ENCODE measurements around the gene ZC3H10. TPM values are rescaled to one million over a fixed set of nuclear protein-coding genes. Genes with fewer than 3 reads are reported as not detected.

The ZC3H10 gene, protein sequence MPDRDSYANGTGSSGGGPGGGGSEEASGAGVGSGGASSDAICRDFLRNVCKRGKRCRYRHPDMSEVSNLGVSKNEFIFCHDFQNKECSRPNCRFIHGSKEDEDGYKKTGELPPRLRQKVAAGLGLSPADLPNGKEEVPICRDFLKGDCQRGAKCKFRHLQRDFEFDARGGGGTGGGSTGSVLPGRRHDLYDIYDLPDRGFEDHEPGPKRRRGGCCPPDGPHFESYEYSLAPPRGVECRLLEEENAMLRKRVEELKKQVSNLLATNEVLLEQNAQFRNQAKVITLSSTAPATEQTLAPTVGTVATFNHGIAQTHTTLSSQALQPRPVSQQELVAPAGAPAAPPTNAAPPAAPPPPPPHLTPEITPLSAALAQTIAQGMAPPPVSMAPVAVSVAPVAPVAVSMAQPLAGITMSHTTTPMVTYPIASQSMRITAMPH
- 2.2 and 3.4 TPM in 2 replicates for total RNA-seq

DNA sequence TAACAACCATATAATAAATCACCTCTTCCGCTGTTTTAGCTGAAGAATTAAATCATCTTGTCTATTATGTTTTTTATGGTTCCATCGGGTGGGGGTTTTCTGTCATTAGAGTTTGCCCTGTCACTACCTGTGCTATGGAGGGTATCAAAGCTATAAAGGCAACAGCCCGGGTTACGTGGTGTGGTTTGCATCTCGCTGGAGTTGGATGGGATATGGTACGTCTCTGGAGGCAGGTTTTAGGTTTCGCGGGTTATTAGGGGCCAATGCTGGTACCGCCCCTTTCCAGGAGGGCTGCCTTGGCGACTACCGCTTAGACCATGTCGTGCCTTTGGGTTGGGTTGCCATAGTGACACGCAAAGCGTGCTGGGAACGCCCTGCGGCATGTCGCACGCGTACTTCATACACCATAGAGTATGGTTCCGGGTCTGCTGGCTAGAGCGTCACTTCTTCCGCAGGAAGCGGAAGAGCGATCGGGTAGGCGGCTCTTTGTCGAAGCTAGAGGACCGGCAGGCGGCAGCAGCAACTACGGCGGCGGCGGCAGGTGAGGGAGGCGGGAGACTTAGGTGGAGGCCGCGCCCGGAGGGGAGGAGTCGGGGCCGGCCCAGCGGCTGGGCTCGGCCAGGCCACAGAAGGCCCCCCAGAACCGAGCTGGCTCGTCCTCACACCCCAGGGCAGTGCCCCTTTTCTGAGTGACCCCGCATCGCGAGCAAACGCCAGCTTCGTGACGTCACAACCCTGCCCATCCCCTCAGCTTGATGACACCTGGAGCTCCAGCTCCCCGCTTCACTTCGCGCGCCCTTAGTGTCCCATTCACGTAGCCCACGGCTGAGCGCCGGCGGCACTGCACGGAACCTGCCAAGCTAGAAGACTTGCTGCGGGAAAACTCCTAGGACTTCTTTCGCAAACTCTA is at the start of gene ZC3H10:
ZC3H10 (plus strand) TSS at position 489 of the 910 bp plus-strand sequence. CDS start 2,297 bp downstream, outside the sequence.

DNA sequence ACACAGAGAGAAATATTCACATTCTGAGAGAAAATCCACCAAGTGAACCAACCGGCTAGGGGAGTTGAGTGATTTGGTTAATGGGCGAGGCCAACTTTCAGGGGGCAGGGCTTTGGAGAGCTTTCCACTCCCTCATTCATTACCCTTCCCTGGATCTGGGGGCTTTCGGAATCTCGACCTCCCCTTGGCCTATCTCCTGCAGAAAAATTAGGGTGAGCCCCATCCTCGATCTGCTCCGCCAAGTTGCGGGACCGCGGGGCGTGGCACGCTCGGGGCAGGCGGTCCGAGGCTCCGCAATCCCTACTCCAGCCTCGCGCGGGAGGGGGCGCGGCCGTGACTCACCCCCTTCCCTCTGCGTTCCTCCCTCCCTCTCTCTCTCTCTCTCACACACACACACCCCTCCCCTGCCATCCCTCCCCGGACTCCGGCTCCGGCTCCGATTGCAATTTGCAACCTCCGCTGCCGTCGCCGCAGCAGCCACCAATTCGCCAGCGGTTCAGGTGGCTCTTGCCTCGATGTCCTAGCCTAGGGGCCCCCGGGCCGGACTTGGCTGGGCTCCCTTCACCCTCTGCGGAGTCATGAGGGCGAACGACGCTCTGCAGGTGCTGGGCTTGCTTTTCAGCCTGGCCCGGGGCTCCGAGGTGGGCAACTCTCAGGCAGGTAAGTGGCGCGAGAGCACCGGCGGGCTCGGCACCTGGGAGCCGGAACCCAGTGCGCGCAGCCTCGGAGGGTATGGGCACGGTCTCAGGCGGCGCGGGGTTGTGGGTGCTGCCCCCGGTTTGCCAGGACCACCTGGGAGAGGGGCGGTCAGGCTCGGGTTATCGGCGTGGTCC is 38.1 kb upstream of the ZC3H10 start, which contains the start of gene ERBB3:
ERBB3 (plus strand) TSS at position 443 of the 833 bp plus-strand sequence; CDS start at position 579, 136 bp downstream.

DNA sequence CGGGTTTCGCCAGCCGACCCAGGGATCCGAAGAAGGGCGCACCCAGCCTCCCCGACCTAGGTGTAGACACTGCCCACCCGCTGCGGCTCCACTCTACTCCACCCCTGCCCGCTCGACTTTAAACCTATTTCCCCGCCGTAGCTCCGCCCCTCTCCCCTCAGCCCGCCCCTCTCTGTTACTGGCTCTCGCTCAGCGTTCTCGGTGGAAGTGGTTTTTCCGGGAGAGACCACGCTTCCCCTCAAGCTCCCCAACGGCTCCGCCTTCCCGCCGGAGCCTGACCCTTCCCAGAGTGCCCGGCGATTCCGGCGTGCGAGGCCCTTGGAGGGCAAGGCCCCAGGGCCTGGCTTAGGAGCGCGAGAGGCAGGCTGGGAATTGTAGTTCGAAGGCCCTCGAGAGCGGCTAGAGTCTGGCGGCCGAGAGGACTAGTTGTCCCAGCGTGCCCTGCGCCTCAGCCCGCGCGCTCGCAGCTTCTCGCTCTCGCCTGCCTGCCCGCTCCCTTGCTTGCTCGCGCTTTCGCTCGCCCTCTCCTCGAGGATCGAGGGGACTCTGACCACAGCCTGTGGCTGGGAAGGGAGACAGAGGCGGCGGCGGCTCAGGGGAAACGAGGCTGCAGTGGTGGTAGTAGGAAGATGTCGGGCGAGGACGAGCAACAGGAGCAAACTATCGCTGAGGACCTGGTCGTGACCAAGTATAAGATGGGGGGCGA is 13.8 kb upstream of the ZC3H10 start, which contains the start of gene PA2G4:
PA2G4 (plus strand) TSS at position 451 of the 706 bp plus-strand sequence; CDS start at position 630, 179 bp downstream.

DNA sequence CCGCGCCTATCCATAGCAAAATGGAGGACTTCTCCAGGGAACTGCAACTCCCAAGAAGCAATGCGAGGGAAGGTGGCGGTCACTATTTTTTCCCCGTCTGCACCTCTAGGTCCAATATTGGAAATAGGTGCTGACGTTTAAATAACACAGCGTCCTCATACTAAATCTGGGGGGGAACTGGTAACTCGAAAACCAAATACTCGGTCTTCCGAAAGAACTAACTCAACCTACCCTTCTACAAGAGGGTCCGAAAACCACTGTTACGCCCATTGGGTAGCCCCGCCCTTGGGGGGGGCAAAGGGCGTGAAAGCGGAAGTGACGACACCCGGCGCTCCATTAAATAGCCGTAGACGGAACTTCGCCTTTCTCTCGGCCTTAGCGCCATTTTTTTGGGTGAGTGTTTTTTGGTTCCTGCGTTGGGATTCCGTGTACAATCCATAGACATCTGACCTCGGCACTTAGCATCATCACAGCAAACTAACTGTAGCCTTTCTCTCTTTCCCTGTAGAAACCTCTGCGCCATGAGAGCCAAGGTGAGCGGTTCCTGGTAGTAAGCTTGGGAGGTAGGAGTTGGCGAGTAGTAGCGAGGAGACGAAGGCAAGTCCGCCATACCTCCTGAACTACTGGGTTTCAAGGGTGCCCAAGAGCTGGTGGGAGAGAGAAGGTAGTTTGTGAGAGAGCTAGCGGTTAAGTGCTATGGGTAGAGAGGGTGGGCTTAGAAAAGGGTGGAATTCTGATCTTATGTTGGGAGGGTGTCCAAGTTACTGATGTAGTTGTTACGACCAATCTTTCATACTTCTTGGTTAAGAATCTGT is 1.6 kb upstream of the ZC3H10 start, which contains the start of gene RPL41:
RPL41 (plus strand) TSS at position 367 of the 815 bp plus-strand sequence.

DNA sequence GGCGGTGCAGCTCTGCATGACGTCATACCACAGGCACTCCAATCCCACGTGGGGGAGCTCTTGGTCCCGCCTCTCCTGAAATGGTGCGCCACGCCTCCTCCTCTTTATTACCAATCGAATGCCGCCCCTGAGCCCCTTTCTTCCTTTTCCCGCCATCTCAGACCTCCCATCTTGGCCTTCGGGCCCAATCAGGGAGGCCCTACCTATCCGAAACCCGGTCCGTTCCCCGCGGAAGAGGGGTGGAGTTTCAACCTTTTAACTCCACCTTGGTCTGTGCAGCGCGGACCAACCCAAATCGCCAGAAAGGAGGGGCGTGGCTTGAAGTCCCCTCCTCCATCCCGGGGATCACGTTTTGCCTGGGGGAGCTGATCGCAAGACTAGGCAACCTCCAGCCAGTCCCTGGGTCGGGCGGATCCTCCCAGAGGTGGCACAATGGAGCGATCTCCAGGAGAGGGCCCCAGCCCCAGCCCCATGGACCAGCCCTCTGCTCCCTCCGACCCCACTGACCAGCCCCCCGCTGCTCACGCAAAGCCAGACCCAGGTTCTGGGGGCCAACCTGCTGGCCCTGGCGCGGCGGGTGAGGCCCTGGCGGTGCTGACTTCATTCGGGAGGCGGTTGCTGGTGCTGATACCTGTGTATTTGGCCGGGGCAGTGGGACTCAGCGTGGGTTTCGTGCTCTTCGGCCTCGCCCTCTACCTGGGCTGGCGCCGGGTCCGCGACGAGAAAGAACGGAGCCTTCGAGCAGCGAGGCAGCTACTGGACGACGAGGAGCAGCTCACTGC is 10.0 kb downstream of the ZC3H10 start, which contains the start of gene ESYT1:
ESYT1 (plus strand) TSS at position 380 of the 782 bp plus-strand sequence; CDS start at position 433, 53 bp downstream.

DNA sequence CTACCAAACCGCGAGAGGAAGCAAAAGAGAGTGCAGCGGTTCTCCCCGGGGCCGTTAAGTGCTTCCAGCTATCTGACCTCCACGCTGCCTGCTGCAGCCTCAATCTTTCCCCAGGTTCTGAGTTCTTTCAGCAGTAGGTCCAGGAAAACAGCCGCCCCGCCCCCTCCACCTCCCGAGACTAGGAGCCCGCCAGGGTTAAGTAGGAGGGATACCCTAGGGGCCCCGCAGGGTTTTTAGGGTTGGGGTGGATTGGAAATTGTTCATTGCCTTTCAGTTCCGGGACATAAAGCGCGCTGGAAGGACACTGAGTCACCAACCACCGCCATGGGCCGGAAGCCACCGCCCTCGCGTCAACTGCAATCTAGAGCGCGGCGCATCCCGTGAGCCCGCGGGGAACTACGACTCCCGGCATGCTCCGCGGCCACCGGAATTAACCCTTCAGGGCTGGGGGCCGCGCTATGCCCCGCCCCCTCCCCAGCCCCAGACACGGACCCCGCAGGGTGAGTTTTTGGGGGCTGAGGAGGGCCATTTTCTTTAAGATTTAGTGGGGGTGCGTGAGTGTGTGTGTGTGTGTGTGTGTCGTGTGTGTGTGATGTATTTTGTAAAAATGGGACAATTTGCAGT is 34.2 kb downstream of the ZC3H10 start, which contains the start of gene MYL6B:
MYL6B (plus strand) TSS at position 456 of the 624 bp plus-strand sequence. CDS start 1,332 bp downstream, outside the sequence.

DNA sequence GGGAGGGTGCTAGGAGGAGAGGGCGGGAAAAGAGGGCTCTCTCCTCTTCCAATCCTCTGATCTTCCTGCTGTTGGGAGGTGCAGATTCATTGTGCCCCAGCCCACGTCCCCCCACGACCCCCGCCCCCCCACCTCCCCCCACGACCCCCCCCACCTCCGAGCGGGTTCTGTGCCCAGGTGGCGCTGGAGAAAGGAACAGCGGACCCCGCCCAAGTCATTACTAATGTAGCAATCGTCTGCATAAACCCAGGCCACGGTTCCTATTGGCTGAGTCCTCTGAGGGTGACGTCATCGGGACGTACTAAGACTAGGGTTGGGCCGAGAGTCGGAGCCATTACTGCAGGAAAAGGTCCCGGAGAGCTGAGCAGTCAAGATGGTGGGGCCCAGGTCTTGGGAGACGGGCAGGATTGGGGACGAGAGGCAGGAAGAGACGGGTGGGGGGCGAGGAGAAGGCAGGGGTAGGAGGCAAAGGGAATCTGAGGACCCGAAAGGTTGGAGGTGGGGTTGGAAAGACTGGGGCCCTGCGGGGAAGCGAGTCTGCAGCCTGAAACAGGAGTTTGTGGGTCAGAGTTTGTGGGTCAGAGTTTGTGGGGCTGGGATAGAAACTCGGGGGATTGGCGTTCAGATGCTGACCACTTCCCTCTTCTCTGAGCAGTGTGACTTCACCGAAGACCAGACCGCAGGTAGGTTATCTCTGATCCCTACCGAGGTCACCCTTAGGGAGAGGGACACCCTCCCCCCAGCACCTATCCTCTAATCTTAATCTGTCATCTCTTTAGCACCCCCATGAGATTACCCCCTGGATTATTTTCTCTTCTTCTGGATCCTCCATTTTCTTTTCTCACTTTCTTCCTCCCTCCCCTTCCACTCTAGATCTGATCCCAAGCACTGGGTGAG is 40.2 kb downstream of the ZC3H10 start, which contains the start of gene MYL6:
MYL6 (plus strand) TSS at position 331 of the 897 bp plus-strand sequence; CDS start at position 374, 43 bp downstream.

Other genes starting within 250 kb of the ZC3H10 start
- 29.2 and 38.9 TPM in 2 replicates for gene PYM1, start 190.4 kb upstream of the ZC3H10 start, total RNA-seq
- 23.0 and 53.5 TPM in 2 replicates for gene DGKA, start 187.1 kb upstream of the ZC3H10 start, total RNA-seq
- 0.47 TPM in 1 of 2 replicates, not detected in the other for gene PMEL, start 152.2 kb upstream of the ZC3H10 start, total RNA-seq
- gene CDK2, start 151.4 kb upstream of the ZC3H10 start, total RNA-seq, result 10.5 and 17.5 TPM in 2 replicates
- 60.8 and 74.7 TPM in 2 replicates for gene RAB5B, start 144.2 kb upstream of the ZC3H10 start, total RNA-seq
- gene SUOX, start 121.0 kb upstream of the ZC3H10 start, total RNA-seq, result 7.8 and 12.0 TPM in 2 replicates
- gene IKZF4, start 97.2 kb upstream of the ZC3H10 start, total RNA-seq, result 2.0 and 10.4 TPM in 2 replicates
- 1,091 and 4,343 TPM in 2 replicates for gene RPS26, start 76.3 kb upstream of the ZC3H10 start, total RNA-seq
- 1.9 and 4.2 TPM in 2 replicates for gene ERBB3, start 38.1 kb upstream of the ZC3H10 start, total RNA-seq
- gene PA2G4, start 13.7 kb upstream of the ZC3H10 start, total RNA-seq, result 69.7 and 70.5 TPM in 2 replicates
- 4,540 and 5,963 TPM in 2 replicates for gene RPL41, start 1.6 kb upstream of the ZC3H10 start, total RNA-seq
- 104 and 207 TPM in 2 replicates for gene ESYT1, start 10.0 kb downstream of the ZC3H10 start, total RNA-seq
- 68.7 and 103 TPM in 2 replicates for gene MYL6B, start 34.3 kb downstream of the ZC3H10 start, total RNA-seq
- 1,218 and 3,228 TPM in 2 replicates for gene MYL6, start 40.1 kb downstream of the ZC3H10 start, total RNA-seq
- 30.8 and 40.4 TPM in 2 replicates for gene SMARCC2, start 71.2 kb downstream of the ZC3H10 start, total RNA-seq
- 69.4 and 113 TPM in 2 replicates for gene RNF41, start 103.7 kb downstream of the ZC3H10 start, total RNA-seq
- gene NABP2, start 106.1 kb downstream of the ZC3H10 start, total RNA-seq, result 29.3 and 31.5 TPM in 2 replicates
- not detected in 2 replicates for gene SLC39A5, start 111.8 kb downstream of the ZC3H10 start, total RNA-seq
- 15.3 and 23.5 TPM in 2 replicates for gene ANKRD52, start 140.1 kb downstream of the ZC3H10 start, total RNA-seq
- 12.5 and 13.9 TPM in 2 replicates for gene COQ10A, start 148.7 kb downstream of the ZC3H10 start, total RNA-seq
- gene CS, start 182.1 kb downstream of the ZC3H10 start, total RNA-seq, result 75.0 and 76.6 TPM in 2 replicates
- gene CNPY2, start 197.7 kb downstream of the ZC3H10 start, total RNA-seq, result 77.7 and 92.1 TPM in 2 replicates
- 14.1 and 19.2 TPM in 2 replicates for gene PAN2, start 215.7 kb downstream of the ZC3H10 start, total RNA-seq
- not detected in 2 replicates for gene IL23A, start 220.6 kb downstream of the ZC3H10 start, total RNA-seq
- gene STAT2, start 241.8 kb downstream of the ZC3H10 start, total RNA-seq, result 128 and 161 TPM in 2 replicates
- not detected in 2 replicates for gene APOF, start 244.6 kb downstream of the ZC3H10 start, total RNA-seq

Measured in pericardium fibroblast (primary cell).